PC-9 (cell line): ENCODE measurements around the gene FBN1.

Experiments used
- EZH2 ChIP-seq: fragments of 200-600 bp; sonication (generic); IDR thresholded peaks from 2 replicates; pipeline ENCODE4 v1.8.0; 2017; ENCODE audit warnings: antibody characterized with exemption, low read depth
- TF ChIP-seq, protein P1 (sequence below): fragments of 200-600 bp; sonication (generic); conservative IDR thresholded peaks from 2 replicates; pipeline ENCODE4 v1.6.1; 2017; ENCODE audit warnings: mixed run types, antibody characterized with exemption, mild to moderate bottlenecking, moderate library complexity

DNA sequence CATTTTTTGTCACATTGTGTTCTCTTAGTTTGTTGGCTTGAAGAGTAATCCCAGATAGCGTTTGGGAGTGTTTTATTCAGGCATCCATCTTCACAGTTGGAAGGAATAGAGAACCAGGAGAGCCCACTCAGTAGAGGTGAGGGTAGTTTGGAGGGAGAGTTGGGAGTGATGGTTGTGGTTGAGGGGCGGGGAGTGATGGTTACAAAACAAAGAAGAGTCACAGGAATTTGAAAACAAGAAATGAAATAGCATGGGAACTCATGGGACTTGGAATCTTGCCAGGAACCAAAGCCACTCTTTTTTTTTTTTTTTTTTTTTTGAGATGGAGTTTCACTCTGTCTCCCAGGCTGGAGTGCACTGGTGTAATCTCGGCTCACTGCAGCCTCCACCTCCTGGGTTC lies 278.0 kb downstream of the FBN1 start:
- TF ChIP-seq, protein P1, sequence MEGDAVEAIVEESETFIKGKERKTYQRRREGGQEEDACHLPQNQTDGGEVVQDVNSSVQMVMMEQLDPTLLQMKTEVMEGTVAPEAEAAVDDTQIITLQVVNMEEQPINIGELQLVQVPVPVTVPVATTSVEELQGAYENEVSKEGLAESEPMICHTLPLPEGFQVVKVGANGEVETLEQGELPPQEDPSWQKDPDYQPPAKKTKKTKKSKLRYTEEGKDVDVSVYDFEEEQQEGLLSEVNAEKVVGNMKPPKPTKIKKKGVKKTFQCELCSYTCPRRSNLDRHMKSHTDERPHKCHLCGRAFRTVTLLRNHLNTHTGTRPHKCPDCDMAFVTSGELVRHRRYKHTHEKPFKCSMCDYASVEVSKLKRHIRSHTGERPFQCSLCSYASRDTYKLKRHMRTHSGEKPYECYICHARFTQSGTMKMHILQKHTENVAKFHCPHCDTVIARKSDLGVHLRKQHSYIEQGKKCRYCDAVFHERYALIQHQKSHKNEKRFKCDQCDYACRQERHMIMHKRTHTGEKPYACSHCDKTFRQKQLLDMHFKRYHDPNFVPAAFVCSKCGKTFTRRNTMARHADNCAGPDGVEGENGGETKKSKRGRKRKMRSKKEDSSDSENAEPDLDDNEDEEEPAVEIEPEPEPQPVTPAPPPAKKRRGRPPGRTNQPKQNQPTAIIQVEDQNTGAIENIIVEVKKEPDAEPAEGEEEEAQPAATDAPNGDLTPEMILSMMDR, result no peak
- no peak for TF ChIP-seq EZH2
